K562 (cell line): ENCODE measurements around the gene PRSS57. TPM values are rescaled to one million over a fixed set of nuclear protein-coding genes. Genes with fewer than 3 reads are reported as not detected.

Experiments used
- BMI1 ChIP-seq: fragments of 150-350 bp; IDR thresholded peaks from 2 replicates; pipeline ENCODE4 v1.6.1; 2014; ENCODE audit warnings: low read length
- BRF1 ChIP-seq: IDR thresholded peaks from 3 replicates; pipeline ENCODE4 v1.6.1; 2011; ENCODE audit warnings: borderline replicate concordance, mild to moderate bottlenecking; ENCODE audit not compliant: insufficient read length; ENCODE audit errors: extremely low read depth
- EP300 ChIP-seq: IDR thresholded peaks from 2 replicates; pipeline ENCODE4 v1.6.1; 2012; ENCODE audit warnings: low read length, improper control_type of control experiment
- ILK ChIP-seq: fragments of 450-650 bp; IDR thresholded peaks from 2 replicates; pipeline ENCODE4 v1.6.1; 2016; ENCODE audit warnings: missing genetic modification characterization, low read depth, mild to moderate bottlenecking, missing compliant biosample characterization, moderate library complexity, borderline replicate concordance
- L3MBTL2 ChIP-seq: fragments of 450-650 bp; IDR thresholded peaks from 2 replicates; pipeline ENCODE4 v1.6.1; 2016; ENCODE audit warnings: mild to moderate bottlenecking, moderate library complexity
- RAD21 ChIP-seq, 2 experiments: fragments of 250-450 bp in 1 of 2; fragments of 450-650 bp in 1 of 2; sonication (Bioruptor Pico) in 1 of 2; formaldehyde crosslinking in 1 of 2; IDR thresholded peaks in 1 of 2; conservative IDR thresholded peaks in 1 of 2; 2 replicates each; pipeline versions ENCODE4 v1.4.0 to v1.8.0; 2020 to 2022; ENCODE audit warnings: mild to moderate bottlenecking in 2 of 2, moderate library complexity in 1 of 2
- RB1 ChIP-seq: fragments of 450-650 bp; IDR thresholded peaks from 2 replicates; pipeline ENCODE4 v1.6.1; 2017; ENCODE audit warnings: low read depth, mild to moderate bottlenecking
- RHOXF2B ChIP-seq: fragments of 250-450 bp; sonication (Bioruptor Pico); conservative IDR thresholded peaks from 2 replicates; pipeline ENCODE4 v1.5.1; 2021
- SMARCB1 ChIP-seq: IDR thresholded peaks from 2 replicates; pipeline ENCODE4 v1.6.1; 2011; ENCODE audit warnings: improper control_type of control experiment, low read depth; ENCODE audit not compliant: insufficient read length
- SMC3 ChIP-seq: conservative IDR thresholded peaks from 2 replicates; pipeline ENCODE4 v1.6.1; 2011; ENCODE audit warnings: low read depth, low read length, improper control_type of control experiment; ENCODE audit not compliant: insufficient read depth
- SRSF9 ChIP-seq: fragments of 200-400 bp; formaldehyde crosslinking; IDR thresholded peaks from 2 replicates; pipeline ENCODE4 v1.6.1; 2017; ENCODE audit warnings: low read depth, low read length, borderline replicate concordance
- ZBED1 ChIP-seq: IDR thresholded peaks from 2 replicates; pipeline ENCODE4 v1.6.1; 2014
- ZBTB7A ChIP-seq: IDR thresholded peaks from 2 replicates; pipeline ENCODE4 v1.6.1; 2011; ENCODE audit warnings: low read depth, mild to moderate bottlenecking, low read length, moderate library complexity, borderline replicate concordance; ENCODE audit not compliant: control insufficient read depth
- ZNF316 ChIP-seq: fragments of 450-650 bp; IDR thresholded peaks from 2 replicates; pipeline ENCODE4 v1.6.1; 2016
- polyA plus RNA-seq, 8 experiments: library from polyadenylated mRNA; depleted of rRNA in 4 of 8; stranded (reverse) in 5 of 8; unstranded in 3 of 8; fragments of >200 nt; fragmentation: Nextera tagmentation in 2 of 8; fragmentation: Illumina TruSeq in 1 of 8; extraction: Ambion mirVana in 2 of 8; extraction: Trizol in 1 of 8; gene quantifications; 2 replicates each; pipeline versions ENCODE4 v1.2.1 to v1.2.3, GENCODE V29; 2011 to 2014; ENCODE audit warnings: inconsistent platforms in 1 of 8, missing spikeins in 1 of 8
- total RNA-seq, 7 experiments: library from RNA; depleted of rRNA in 6 of 7; stranded (reverse); fragments of >200 nt in 6 of 7; fragmentation: Illumina TruSeq in 2 of 7; extraction: Trizol in 2 of 7; gene quantifications; 2 replicates each; pipeline versions ENCODE4 v1.2.1 to v1.2.3, GENCODE V29; 2011 to 2021; ENCODE audit warnings: low replicate concordance in 1 of 7
- TF ChIP-seq, protein P1 (sequence below), 2 experiments: fragments of 200-800 bp in 1 of 2; sonication (Bioruptor generic) in 1 of 2; sonication (generic) in 1 of 2; formaldehyde crosslinking in 1 of 2; IDR thresholded peaks in 1 of 2; conservative IDR thresholded peaks in 1 of 2; 2 replicates each; pipeline versions ENCODE4 v1.5.0 to v1.6.1; 2016 to 2020; ENCODE audit warnings: missing compliant biosample characterization in 1 of 2, missing genetic modification characterization in 1 of 2, missing genetic modification reagents in 1 of 2
- TF ChIP-seq, protein P2 (sequence below), 2 experiments: fragments of 450-650 bp in 1 of 2; IDR thresholded peaks; 2 replicates each; pipeline ENCODE4 v1.6.1; 2011 to 2017; ENCODE audit warnings: low read depth in 2 of 2, antibody characterized with exemption in 1 of 2, borderline replicate concordance in 1 of 2, low read length in 1 of 2, mild to moderate bottlenecking in 1 of 2, mixed read lengths in 1 of 2; ENCODE audit not compliant: control insufficient read depth in 1 of 2
- TF ChIP-seq, protein P3 (sequence below): IDR thresholded peaks from 3 replicates; pipeline ENCODE4 v1.6.1; 2011; ENCODE audit warnings: borderline replicate concordance, mild to moderate bottlenecking, moderate library complexity; ENCODE audit not compliant: insufficient read length; ENCODE audit errors: extremely low read depth
- TF ChIP-seq, protein P4 (sequence below): fragments of 250-450 bp; sonication (Bioruptor Pico); IDR thresholded peaks from 2 replicates; pipeline ENCODE4 v1.8.0; 2021; ENCODE audit warnings: borderline replicate concordance, mild to moderate bottlenecking, moderate library complexity; ENCODE audit not compliant: poor library complexity, severe bottlenecking

Gene PRSS57
- total and polyA plus RNA-seq, 9 of the 15 experiments (the other 6 are each of a cell fraction or from before 2014, with no cell fraction given): 0.06 to 2.5 (median 1.3) TPM; not detected in 3

DNA sequence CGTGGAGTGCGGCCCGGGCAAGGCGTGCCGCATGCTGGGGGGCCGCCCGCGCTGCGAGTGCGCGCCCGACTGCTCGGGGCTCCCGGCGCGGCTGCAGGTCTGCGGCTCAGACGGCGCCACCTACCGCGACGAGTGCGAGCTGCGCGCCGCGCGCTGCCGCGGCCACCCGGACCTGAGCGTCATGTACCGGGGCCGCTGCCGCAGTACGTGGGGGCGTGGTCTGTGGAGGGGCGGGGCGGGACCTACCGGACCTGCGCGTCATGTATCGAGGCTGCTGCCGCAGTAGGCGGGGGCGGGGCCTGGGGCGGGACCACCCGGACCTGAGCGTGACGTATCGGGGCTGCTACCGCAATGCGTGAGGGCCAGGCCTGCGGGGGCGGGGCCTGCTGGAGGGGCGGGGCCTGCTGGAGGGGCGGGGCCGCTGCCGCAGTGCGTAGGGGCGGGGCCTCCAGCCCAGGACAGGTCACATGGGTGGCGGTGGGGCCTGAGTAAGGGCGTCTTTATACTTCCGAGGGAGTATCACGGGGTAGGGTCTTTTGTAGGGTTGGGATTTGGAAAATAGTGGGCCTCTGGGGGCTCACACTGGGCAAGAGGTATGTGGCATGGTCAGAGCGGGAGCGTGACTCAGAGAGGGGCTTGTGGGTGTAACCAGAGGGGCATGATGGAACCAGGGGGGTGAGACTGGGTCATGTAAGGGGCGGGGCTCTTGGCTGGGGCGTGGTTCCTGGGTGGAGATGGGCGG lies 14.8 kb downstream of the PRSS57 start (continued):
- TF ChIP-seq, protein P1, sequence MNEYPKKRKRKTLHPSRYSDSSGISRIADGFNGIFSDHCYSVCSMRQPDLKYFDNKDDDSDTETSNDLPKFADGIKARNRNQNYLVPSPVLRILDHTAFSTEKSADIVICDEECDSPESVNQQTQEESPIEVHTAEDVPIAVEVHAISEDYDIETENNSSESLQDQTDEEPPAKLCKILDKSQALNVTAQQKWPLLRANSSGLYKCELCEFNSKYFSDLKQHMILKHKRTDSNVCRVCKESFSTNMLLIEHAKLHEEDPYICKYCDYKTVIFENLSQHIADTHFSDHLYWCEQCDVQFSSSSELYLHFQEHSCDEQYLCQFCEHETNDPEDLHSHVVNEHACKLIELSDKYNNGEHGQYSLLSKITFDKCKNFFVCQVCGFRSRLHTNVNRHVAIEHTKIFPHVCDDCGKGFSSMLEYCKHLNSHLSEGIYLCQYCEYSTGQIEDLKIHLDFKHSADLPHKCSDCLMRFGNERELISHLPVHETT (CRISPR knock-in tag; conservative IDR thresholded peaks at IDR 0.05 in 1 of 2, IDR thresholded peaks at IDR 0.05 in 1 of 2): peak in 1 of 2 experiments; percentile 99; a peak in 2 of 4 replicates
- TF ChIP-seq ILK (tag) (no peak), SRSF9 (no peak), SMARCB1 (no peak), RHOXF2B (CRISPR knock-in tag) (no peak), ZBTB7A (peak; percentile 90), RAD21 (CRISPR knock-in tag; conservative IDR thresholded peaks at IDR 0.05 in 1 of 2, IDR thresholded peaks at IDR 0.05 in 1 of 2) (peak in 1 of 2 experiments; percentile 54; a peak in 3 of 4 replicates), BRF1 (no peak), L3MBTL2 (peak; percentile 80; the same call in 1 of the 2 replicates), RB1 (peak; percentile 95), ZBED1 (peak; percentile 35; the same call in 1 of the 2 replicates), EP300 (no peak), ZNF316 (peak; percentile 11; the same call in 1 of the 2 replicates), SMC3 (0 out of 2 replicates have a peak, but pooled peaks have one; percentile 21), BMI1 (no peak)
- TF ChIP-seq, protein P2, sequence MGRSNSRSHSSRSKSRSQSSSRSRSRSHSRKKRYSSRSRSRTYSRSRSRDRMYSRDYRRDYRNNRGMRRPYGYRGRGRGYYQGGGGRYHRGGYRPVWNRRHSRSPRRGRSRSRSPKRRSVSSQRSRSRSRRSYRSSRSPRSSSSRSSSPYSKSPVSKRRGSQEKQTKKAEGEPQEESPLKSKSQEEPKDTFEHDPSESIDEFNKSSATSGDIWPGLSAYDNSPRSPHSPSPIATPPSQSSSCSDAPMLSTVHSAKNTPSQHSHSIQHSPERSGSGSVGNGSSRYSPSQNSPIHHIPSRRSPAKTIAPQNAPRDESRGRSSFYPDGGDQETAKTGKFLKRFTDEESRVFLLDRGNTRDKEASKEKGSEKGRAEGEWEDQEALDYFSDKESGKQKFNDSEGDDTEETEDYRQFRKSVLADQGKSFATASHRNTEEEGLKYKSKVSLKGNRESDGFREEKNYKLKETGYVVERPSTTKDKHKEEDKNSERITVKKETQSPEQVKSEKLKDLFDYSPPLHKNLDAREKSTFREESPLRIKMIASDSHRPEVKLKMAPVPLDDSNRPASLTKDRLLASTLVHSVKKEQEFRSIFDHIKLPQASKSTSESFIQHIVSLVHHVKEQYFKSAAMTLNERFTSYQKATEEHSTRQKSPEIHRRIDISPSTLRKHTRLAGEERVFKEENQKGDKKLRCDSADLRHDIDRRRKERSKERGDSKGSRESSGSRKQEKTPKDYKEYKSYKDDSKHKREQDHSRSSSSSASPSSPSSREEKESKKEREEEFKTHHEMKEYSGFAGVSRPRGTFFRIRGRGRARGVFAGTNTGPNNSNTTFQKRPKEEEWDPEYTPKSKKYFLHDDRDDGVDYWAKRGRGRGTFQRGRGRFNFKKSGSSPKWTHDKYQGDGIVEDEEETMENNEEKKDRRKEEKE (IDR thresholded peaks at IDR 0.05; ENCODE audit: borderline replicate concordance in 1 of 2, control insufficient read depth in 1 of 2, low read depth in 2 of 2, low read length in 1 of 2): 0 out of 4 replicates have a peak, but pooled peaks of 1 of the 2 experiments have one; percentile 55
- TF ChIP-seq, protein P3, sequence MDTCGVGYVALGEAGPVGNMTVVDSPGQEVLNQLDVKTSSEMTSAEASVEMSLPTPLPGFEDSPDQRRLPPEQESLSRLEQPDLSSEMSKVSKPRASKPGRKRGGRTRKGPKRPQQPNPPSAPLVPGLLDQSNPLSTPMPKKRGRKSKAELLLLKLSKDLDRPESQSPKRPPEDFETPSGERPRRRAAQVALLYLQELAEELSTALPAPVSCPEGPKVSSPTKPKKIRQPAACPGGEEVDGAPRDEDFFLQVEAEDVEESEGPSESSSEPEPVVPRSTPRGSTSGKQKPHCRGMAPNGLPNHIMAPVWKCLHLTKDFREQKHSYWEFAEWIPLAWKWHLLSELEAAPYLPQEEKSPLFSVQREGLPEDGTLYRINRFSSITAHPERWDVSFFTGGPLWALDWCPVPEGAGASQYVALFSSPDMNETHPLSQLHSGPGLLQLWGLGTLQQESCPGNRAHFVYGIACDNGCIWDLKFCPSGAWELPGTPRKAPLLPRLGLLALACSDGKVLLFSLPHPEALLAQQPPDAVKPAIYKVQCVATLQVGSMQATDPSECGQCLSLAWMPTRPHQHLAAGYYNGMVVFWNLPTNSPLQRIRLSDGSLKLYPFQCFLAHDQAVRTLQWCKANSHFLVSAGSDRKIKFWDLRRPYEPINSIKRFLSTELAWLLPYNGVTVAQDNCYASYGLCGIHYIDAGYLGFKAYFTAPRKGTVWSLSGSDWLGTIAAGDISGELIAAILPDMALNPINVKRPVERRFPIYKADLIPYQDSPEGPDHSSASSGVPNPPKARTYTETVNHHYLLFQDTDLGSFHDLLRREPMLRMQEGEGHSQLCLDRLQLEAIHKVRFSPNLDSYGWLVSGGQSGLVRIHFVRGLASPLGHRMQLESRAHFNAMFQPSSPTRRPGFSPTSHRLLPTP: no peak
- TF ChIP-seq, protein P4, sequence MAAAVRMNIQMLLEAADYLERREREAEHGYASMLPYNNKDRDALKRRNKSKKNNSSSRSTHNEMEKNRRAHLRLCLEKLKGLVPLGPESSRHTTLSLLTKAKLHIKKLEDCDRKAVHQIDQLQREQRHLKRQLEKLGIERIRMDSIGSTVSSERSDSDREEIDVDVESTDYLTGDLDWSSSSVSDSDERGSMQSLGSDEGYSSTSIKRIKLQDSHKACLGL: peak; percentile 32
